GM19239 (cell line): ENCODE measurements around the gene CBR1.

Experiments
- DNase-seq: peaks from one replicate; pipeline ENCODE4 v3.0.0; 2011; ENCODE audit warnings: low spot score; ENCODE audit not compliant: insufficient read length
- FAIRE-seq: peaks from 2 replicates; lab custom pipeline; 2011; peaks lifted over from hg19 to GRCh38; lab: Jason Lieb, UNC

The CBR1 gene

DNA sequence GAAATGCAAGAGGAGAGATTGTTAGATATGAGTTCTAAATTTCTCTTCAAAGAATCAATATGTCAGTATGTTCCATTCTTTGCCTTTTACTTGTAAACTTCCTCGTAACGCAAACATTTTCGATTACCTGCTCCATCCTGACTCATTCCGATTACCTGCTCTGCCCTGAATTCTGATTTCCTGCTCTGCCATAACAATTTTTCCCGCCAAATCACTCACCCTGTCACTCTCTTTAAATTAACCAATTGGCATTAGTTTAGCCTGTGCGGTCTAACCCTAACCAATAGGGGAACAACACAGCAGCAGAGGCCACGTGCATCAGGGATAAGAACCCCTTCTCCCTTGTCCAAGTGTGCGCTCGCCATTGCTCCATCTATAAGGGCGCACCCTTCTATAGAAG is 40.0 kb downstream of the CBR1 start:
- FAIRE-seq, result no peak

DNA sequence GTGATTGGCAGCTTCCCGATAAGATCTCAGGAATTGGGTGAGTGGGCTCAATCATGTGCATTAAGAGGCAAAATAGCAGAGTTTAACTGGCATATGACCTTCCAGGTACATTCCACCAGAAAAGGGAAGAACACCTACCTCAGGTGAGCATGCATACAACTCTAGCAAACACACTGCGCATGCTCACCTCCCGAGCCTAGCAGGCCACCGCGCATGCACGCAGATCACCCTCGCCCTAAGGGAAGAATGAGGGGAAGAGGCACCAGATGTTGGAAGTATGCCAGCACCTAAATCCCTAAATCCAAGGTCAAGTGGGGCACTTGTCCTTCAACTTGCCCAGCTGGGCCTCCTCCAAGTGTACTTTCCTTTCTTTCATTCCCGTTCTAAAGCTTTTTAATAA is 41.4 kb downstream of the CBR1 start:
- FAIRE-seq (no peak), DNase-seq (no peak)

More for the DNA sequence above, 40.0 kb downstream of the CBR1 start:
- DNase-seq, result no peak

DNA sequence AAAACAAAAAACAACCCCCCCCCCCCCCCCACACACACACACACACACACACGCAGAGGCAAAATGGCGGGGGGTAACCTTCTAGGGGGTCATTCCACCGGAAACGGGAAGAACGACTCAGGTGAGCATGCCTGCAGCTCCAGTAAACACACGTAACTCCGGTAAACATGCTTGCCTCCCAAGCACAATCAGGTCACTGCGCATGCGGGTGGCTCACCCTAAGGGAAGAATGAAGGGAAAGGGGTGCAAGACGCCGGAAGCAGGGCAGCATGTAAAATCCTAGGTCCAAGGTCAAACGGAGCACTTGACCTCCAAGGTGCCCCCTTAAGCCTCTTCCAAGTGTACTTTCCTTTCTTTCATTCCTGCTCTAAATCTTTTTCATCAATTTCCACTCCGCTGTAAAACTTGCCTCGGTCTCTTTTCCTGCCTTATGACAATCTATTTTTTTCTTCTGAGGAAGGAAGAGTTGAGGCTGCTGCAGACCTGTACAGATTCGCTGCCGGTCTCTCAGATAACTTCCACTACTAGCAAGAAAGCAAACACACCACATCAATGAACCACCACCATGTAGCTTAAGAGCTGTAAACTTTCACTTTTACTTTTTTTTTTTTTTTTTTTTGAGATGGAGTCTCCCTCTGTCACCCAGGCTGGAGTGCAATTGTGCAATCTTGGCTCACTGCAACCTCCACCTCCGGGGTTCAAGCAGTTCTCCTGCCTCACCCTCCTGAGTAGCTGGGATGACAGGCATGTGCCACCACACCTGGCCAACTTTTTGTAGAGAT is 44.0 kb downstream of the CBR1 start:
- no peak for DNase-seq
- FAIRE-seq, result no peak

DNA sequence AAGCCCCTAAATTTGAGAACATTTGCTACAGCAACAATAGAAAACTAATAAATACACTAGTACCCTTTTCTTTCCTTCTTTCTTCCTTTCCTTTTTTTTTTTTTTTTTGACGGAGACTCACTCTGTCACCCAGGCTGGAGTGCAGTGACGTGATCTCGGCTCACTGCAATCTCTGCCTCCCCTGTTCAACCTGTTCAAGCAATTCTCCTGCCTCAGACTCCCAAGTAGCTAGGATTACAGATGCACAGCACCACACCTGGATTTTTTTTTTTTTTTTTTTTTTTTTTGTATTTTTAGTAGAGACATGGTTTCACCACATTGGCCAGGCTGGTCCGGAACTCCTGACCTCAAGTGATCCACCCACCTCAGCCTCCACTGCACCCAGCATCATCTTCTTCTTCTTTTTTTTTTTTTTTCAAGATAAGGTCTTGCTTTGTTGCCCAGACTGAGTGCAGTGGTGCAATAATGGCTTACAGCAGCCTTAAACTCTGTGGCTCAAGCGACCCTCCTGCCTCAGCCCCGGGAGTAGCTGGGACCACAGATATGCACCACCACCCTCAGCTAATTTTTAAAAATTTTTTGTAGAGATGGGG is 45.4 kb downstream of the CBR1 start:
- no peak for FAIRE-seq

DNA sequence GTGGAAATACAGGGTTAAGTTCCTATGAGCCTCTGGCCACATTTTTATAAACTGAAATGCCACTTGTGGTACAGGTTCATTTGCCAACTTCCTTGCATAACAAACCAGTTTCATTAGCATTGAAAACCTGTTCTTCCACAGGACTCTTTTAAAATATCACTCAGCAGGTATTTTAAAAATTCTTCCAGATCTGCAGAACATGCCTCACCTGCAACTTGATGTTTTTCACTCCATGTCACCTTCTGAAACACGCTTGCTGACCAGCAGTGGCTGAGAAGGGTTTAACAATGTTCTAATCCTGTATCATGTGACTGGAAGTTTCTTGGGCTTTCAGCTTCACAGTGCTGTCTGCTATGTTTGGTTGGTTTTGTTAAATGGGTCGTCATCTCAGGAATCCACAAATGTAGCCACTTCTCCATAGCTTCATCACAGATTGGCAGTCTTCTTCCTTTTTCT is 47.5 kb downstream of the CBR1 start:
- FAIRE-seq, result no peak
- no peak for DNase-seq

More for the DNA sequence above, 45.4 kb downstream of the CBR1 start:
- no peak for DNase-seq

DNA sequence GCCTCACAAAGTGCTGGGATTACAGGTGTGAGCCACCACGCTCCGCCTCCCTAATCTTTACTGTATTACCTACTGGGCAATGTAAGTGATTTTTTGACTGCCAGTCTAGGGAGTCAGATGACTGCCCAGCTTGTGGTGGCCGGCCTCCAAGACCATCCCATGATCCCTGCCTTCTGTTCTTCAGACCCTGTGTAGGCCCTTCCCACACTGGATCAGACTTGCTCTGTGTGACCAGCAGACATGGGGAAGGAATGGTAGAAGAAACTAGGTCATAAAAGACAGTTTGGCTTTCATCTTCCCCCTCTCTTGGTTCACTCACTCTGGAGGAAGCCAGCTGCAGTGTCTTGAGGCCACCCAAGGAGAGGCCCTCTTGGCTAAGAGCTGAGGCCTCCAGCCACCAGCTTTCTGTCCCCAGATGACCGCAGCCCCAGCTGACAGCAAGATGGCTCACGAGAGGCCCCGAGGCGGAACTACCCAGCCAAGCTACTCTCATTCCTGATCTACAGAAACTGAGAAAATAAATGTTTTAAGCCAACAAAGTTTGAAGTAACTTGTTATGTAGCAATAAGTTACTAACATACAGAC is 50.6 kb downstream of the CBR1 start:
- FAIRE-seq, result no peak
- no peak for DNase-seq
